ENCODE data around the gene GPR135. TPM values are rescaled to one million over a fixed set of nuclear protein-coding genes. Genes with fewer than 3 reads are reported as not detected.

Gene GPR135
- total RNA-seq, 4 donors from 2014 or later = 4.1 to 6.8 (median 5.1) TPM

DNA sequence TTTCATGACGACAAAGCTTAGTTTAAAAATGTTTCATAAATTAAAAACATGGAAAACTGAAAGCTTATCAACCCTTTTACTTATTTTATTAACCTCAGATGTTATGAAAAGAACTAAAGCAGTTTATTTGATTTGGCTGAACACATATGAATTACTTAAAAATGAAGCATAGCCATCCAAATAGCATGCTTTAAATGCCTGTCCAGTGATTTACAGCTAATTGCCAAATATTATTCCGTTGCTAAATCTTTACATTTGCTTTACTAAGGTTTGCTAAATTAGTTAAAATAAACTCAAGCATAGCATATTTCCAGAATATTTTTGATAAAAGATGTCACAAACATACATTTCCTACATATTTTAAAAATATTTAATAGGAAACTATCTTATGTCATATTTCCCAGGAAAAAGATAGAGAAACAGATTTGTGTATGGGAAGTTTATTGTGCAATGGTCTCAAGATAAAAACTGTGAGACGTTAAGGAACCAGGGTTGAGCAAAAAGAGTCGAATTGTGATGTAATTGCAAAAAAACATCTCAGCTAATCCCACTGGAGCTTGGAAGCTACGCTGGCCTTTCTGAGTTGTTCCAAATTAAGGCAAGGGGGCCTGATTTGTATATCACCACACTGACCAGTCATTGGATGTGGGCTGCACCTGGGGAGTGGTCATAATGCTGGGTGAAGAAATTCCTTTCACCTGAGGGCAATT lies 25.8 kb downstream of the GPR135 start:
- TF ChIP-seq CTCF (IDR thresholded peaks at IDR 0.05) = no peak
- DNase-seq (ENCODE audit: low spot score) (no peak), ATAC-seq (ENCODE audit: low FRiP score) (peak; percentile 75)

- DNase-seq (ENCODE audit: low spot score) = no peak
- ATAC-seq (ENCODE audit: low FRiP score) = no peak
Observed at GRCh38 chr14:59438195-59438647, 27.0 kb downstream of the GPR135 start.

GRCh38 chr14:59435987-59436386 lies 29.2 kb downstream of the GPR135 start:
- DNase-seq (ENCODE audit: low spot score) (no peak), ATAC-seq (ENCODE audit: low FRiP score) (no peak)
- no peak for TF ChIP-seq CTCF (IDR thresholded peaks at IDR 0.05)

More at GRCh38 chr14:59438195-59438647, 27.0 kb downstream of the GPR135 start:
- TF ChIP-seq CTCF (IDR thresholded peaks at IDR 0.05) = no peak

GRCh38 chr14:59435101-59435500 lies 30.1 kb downstream of the GPR135 start:
- DNase-seq (ENCODE audit: low spot score) = no peak
- TF ChIP-seq CTCF (IDR thresholded peaks at IDR 0.05) = no peak
- ATAC-seq (ENCODE audit: low FRiP score) = no peak

- no peak for TF ChIP-seq CTCF (IDR thresholded peaks at IDR 0.05)
- ATAC-seq (ENCODE audit: low FRiP score) (no peak), DNase-seq (ENCODE audit: low spot score) (no peak)
Observed at GRCh38 chr14:59429790-59430189, 35.4 kb downstream of the GPR135 start.

GRCh38 chr14:59428581-59429012 lies 36.6 kb downstream of the GPR135 start:
- DNase-seq (ENCODE audit: low spot score) = no peak
- TF ChIP-seq CTCF (IDR thresholded peaks at IDR 0.05) = no peak

More at GRCh38 chr14:59428581-59429012, 36.6 kb downstream of the GPR135 start:
- peak; percentile 54 for ATAC-seq (ENCODE audit: low FRiP score)

All from omental fat pad (tissue), 4 donors.